Esophagus squamous epithelium (tissue), 4 donors: ENCODE results near the gene SOX6.

Experiments used
- CTCF ChIP-seq, 6 experiments: fragments of 450-650 bp in 4 of 6; fragments of 200-600 bp in 2 of 6; sonication (generic) in 2 of 6; IDR thresholded peaks; one replicate each; pipeline ENCODE4 v1.5.1; 2016 to 2019; ENCODE audit warnings: antibody characterized with exemption in 6 of 6, mild to moderate bottlenecking in 4 of 6, moderate library complexity in 4 of 6
- POLR2A ChIP-seq, 4 donors: fragments of 450-650 bp; IDR thresholded peaks; one replicate each; pipeline ENCODE4 v1.6.1; 2017; ENCODE audit warnings: antibody characterized with exemption in 4 of 4, mild to moderate bottlenecking in 4 of 4, moderate library complexity in 3 of 4

GRCh38 chr11:15945726-15946125 lies 410.6 kb downstream of the SOX6 start:
- TF ChIP-seq CTCF (IDR thresholded peaks at IDR 0.05), result no peak
- TF ChIP-seq POLR2A (IDR thresholded peaks at IDR 0.05), result no peak
